Measurements from ENCODE around the gene ZNF227.

GRCh38 chr19:44282846-44283245, 70.5 kb downstream of the ZNF227 start:
- TF ChIP-seq EP300 (IDR thresholded peaks at IDR 0.05) (no peak), POLR2A (IDR thresholded peaks at IDR 0.05) (no peak)
